Pancreas (tissue), 10 donors: ENCODE data around the gene CDCP1. TPM values are rescaled to one million over a fixed set of nuclear protein-coding genes. Genes with fewer than 3 reads are reported as not detected.
"Not testable (repeated sequence)": the region's sequence is repeated elsewhere in the genome, so short reads cannot be mapped to it uniquely, and the experiment has no call there.

Source experiments
- ATAC-seq, 4 donors: fragments of 200-7000 bp; cut with Tn5 transposase; one replicate each; pipeline versions ENCODE4 v1.8.0 to v1.9.1; 2020; ENCODE audit warnings: mild to moderate bottlenecking in 4 of 4, moderate library complexity in 4 of 4
- DNase-seq, 6 donors: peaks; one replicate each; pipeline ENCODE4 v3.0.0-alpha.2; 2020
- FAIRE-seq: peaks from 2 replicates; lab custom pipeline; 2012; peaks lifted over from hg19 to GRCh38; lab: Jason Lieb, UNC
- H3K27ac ChIP-seq, 4 donors: fragments of 200-600 bp; sonication (generic); 1 replicate in 3 of 4; 2 replicates in 1 of 4; pipeline versions ENCODE4 v1.5.0 to v1.8.0; 2020
- H3K27me3 ChIP-seq, 4 donors: fragments of 200-600 bp; one replicate each; pipeline ENCODE4 v1.8.0; 2021
- H3K36me3 ChIP-seq, 3 donors: fragments of 200-600 bp; sonication (generic) in 1 of 3; one replicate each; pipeline versions ENCODE4 v1.5.0 to v1.8.0; 2020 to 2021
- H3K4me1 ChIP-seq, 3 donors: fragments of 200-600 bp; one replicate each; pipeline ENCODE4 v1.8.0; 2021
- H3K4me3 ChIP-seq, 4 donors: fragments of 200-600 bp; sonication (generic) in 2 of 4; one replicate each; pipeline versions ENCODE4 v1.5.0 to v1.8.0; 2020 to 2021
- H3K9me3 ChIP-seq, 4 donors: fragments of 200-600 bp; one replicate each; pipeline ENCODE4 v1.8.0; 2021
- CTCF ChIP-seq, 4 donors: fragments of 200-600 bp; sonication (generic) in 3 of 4; IDR thresholded peaks; one replicate each; pipeline versions ENCODE4 v1.5.0 to v1.8.0; 2021; ENCODE audit warnings: antibody characterized with exemption in 4 of 4
- WGBS, 2 donors: extraction: QIAGEN DNeasy Blood & Tissue Kit; methylation state at CpG; one replicate each; pipeline ENCODE4 v1.1.7; 2013; 5-methylcytosine and 5-hydroxymethylcytosine counted together
- intact Hi-C, 3 donors: fragments of 100-400 bp; cut with DNase I; formaldehyde crosslinking; loops; one replicate each; pipeline versions ENCODE4 v1.11.1 to v1.14.2; 2022
- polyA plus RNA-seq, 2 donors: library from polyadenylated mRNA; stranded (reverse); fragments of 200-250 nt; gene quantifications; one replicate each; pipeline ENCODE4 v1.2.3, GENCODE V29; 2013
- total RNA-seq, 6 donors: library from RNA; stranded (reverse); fragmentation: NEBNext Ultra II Directional in 4 of 6; extraction: Animal tissue kit (Norgen Biotek cat#: 25700) in 4 of 6; gene quantifications; one replicate each; pipeline versions ENCODE4 v1.2.1 to v1.2.4, GENCODE V29; 2021 to 2023
- donor health status: healthy with polysubstance abuse.
- donor health status: DM: no; HTN: no; CAD: no; lungs with moderate emphysema.
- donor health status: DM: no; HTN: no; CAD: no.
- donor health status: control.
- donor health status: control.
- donor health status: Bipolar disorder and iron deficiency.
- donor health status: DM: yes; HTN: yes; CAD: no.
- donor health status: DM: no; HTN: no; CAD: no.
- donor health status: DM: no; HTN: no; CAD: no.
- donor health status: DM: yes; HTN: yes; CAD: no.

The CDCP1 gene
- total and polyA plus RNA-seq, 8 donors: 3.4 to 22.2 (median 9.2) TPM

DNA sequence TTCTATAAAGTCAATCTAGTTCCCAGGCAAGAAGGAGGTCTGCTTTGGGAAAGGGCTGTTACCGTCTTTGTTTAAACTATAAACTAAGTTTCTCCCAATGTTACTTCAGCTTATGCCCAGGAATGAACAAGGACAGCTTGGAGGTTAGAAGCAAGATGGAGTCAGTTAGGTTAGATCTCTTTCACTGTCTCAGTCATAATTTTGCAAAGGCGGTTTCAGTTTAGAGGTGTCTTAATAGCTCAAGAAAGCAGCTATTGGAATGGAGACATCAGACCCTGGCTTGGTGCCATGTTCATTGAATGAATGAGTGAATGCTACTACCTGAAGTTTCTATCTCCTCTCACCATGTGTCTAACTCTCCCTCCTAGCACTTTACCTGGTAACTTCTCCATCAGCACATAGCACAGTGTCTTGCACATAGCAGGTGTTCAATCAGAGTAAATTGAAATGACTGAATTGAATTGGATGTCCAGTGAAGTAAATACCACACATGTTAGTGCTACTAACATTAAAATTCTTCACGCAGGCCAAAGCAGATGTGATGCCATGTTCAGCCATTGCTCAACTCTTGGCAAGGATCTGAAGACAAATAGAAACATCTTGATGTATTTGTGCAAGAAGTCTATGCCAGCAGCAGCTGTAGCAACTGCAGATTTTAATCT lies 91.9 kb downstream of the CDCP1 start:
- FAIRE-seq: no peak
- Histone ChIP-seq H3K4me3 (no peak overlapping the region), H3K27me3 (no peaks in the 10 kb centered on the region), H3K36me3 (no peaks in the 10 kb centered on the region), H3K4me1 (no peaks in the 10 kb centered on the region), H3K27ac (no peak overlapping the region), H3K9me3 (no peaks in the 10 kb centered on the region)
- peak in 1 of 4 donors; percentile 54 for ATAC-seq
- intact Hi-C loops: no loop called here
- no peak for TF ChIP-seq CTCF (IDR thresholded peaks at IDR 0.05)
- WGBS, 2 donors: 73% methylated on average over 3 of the region's 3 CpGs
- DNase-seq: no peak

GRCh38 chr3:45053805-45054195 lies 92.4 kb downstream of the CDCP1 start:
- H3K4me3 ChIP-seq, H3K9me3 ChIP-seq, H3K4me1 ChIP-seq, FAIRE-seq, H3K27ac ChIP-seq, intact Hi-C loops, ATAC-seq, DNase-seq, H3K36me3 ChIP-seq, H3K27me3 ChIP-seq: not testable (repeated sequence)
- 82 to 87% methylated on average over 1 of the region's 1 CpG for WGBS, 2 donors

DNA sequence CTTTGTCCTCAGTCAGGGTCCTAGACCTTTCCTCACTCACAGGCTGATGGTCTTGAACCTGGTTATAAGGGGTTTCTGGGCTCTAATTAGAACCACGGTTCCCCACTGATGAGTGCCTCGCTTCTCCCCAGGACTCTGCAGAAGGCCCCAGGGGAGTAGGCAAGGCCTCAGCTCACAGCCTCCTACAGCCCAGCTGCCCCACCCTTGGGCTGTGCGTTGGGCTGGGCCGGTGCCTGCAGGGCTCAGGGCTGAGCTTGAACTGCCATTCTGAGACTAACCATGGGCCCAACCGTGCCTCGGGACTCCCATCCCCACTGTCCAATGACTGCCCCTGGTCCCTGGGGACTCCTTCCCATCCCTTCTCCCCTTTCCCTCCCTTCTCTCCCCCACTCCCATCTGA lies 94.5 kb downstream of the CDCP1 start:
- H3K9me3 ChIP-seq: no peaks in the 10 kb centered on the region
- 87 to 92% methylated on average over 6 of the region's 6 CpGs for WGBS, 2 donors

GRCh38 chr3:45049807-45050206 lies 96.4 kb downstream of the CDCP1 start:
- H3K27me3 ChIP-seq: no peaks in the 10 kb centered on the region
- no peak for DNase-seq
- H3K9me3 ChIP-seq: no peaks in the 10 kb centered on the region
- H3K4me1 ChIP-seq: no peaks in the 10 kb centered on the region
- WGBS, 2 donors: 65 to 70% methylated on average over 4 of the region's 4 CpGs
- no peak for TF ChIP-seq CTCF (IDR thresholded peaks at IDR 0.05)
- ATAC-seq: no peak
- H3K4me3 ChIP-seq: no peak overlapping the region
- H3K27ac ChIP-seq: no peak overlapping the region
- intact Hi-C loops: loop anchor here in 1 of 3 donors (10.0 kb wide), 1 partner anchor 155 kb away; no protein-coding TSS in a partner anchor
- no peak for FAIRE-seq
- H3K36me3 ChIP-seq: no peaks in the 10 kb centered on the region

More for the DNA sequence above, 94.5 kb downstream of the CDCP1 start:
- Histone ChIP-seq H3K4me1 (no peaks in the 10 kb centered on the region), H3K36me3 (no peaks in the 10 kb centered on the region), H3K27me3 (no peaks in the 10 kb centered on the region), H3K4me3 (no peak overlapping the region), H3K27ac (no peak overlapping the region)
- ATAC-seq: no peak
- DNase-seq: no peak
- TF ChIP-seq CTCF (IDR thresholded peaks at IDR 0.05): no peak
- intact Hi-C loops: no loop called here
- no peak for FAIRE-seq

DNA sequence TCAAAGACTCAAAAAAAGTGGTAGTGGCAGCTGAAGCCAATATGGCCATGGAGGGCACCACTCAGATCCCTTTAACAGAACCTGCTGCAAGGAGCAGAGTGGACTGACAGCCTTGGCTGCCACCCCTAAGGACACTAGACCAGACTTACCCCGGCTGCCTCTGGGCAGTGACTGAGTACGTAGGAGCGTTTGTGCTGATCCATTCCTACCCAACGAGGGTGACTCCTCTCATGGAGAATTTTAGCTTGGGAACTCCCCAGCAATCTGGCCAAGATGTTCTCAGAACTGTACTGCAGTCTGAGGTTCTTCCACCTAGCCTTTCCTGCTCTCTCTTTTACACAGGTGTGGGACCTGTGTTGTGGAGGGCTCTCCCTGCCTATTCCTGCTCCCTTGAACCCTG lies 97.9 kb downstream of the CDCP1 start:
- Histone ChIP-seq H3K9me3 (no peaks in the 10 kb centered on the region), H3K27ac (no peak overlapping the region), H3K4me1 (no peaks in the 10 kb centered on the region), H3K4me3 (no peak overlapping the region), H3K36me3 (no peaks in the 10 kb centered on the region), H3K27me3 (no peaks in the 10 kb centered on the region)
- intact Hi-C loops: loop anchor here in 1 of 3 donors (10.0 kb wide), 1 partner anchor 157 kb away; no protein-coding TSS in a partner anchor
- DNase-seq (no peak), ATAC-seq (no peak), FAIRE-seq (no peak)
- WGBS, 2 donors: 72 to 77% methylated on average over 4 of the region's 4 CpGs
- no peak for TF ChIP-seq CTCF (IDR thresholded peaks at IDR 0.05)
